SK-N-SH (cell line): ENCODE results near the gene ASTN2.

Source experiments
- CTCF ChIP-seq: fragments of 200-600 bp; sonication (generic); IDR thresholded peaks from 2 replicates; pipeline ENCODE4 v1.6.1; 2017; ENCODE audit warnings: antibody characterized with exemption, mild to moderate bottlenecking, moderate library complexity
- EP300 ChIP-seq, 2 experiments: IDR thresholded peaks; 2 replicates each; pipeline versions ENCODE4 v1.4.0 to v1.6.1; 2012; ENCODE audit warnings: borderline replicate concordance in 1 of 2, low read depth in 1 of 2, low read length in 1 of 2
- EZH2phosphoT487 ChIP-seq: fragments of 200-600 bp; sonication (generic); IDR thresholded peaks from 2 replicates; pipeline ENCODE4 v1.6.1; 2017; ENCODE audit warnings: low read depth, mixed run types, mild to moderate bottlenecking, antibody characterized with exemption, moderate library complexity, borderline replicate concordance
- NFIC ChIP-seq: IDR thresholded peaks from 2 replicates; pipeline ENCODE4 v1.4.0; 2012; ENCODE audit warnings: borderline replicate concordance
- PBX3 ChIP-seq: IDR thresholded peaks from 2 replicates; pipeline ENCODE4; 2012
- POLR2AphosphoS5 ChIP-seq: IDR thresholded peaks from 2 replicates; pipeline ENCODE4 v1.6.1; 2012; ENCODE audit warnings: low read depth, low read length
- RAD21 ChIP-seq: IDR thresholded peaks from 2 replicates; pipeline ENCODE4 v1.6.1; 2012; ENCODE audit warnings: mild to moderate bottlenecking, low read length
- RCOR1 ChIP-seq: fragments of 150-350 bp; IDR thresholded peaks from 2 replicates; pipeline ENCODE4 v1.6.1; 2017; ENCODE audit warnings: antibody characterized with exemption, low read length
- RFX5 ChIP-seq: IDR thresholded peaks from 2 replicates; pipeline ENCODE4 v1.6.1; 2012; ENCODE audit warnings: mild to moderate bottlenecking, improper control_type of control experiment, low read length
- RXRA ChIP-seq: IDR thresholded peaks from 2 replicates; pipeline ENCODE4 v1.4.0; 2012; ENCODE audit warnings: low read depth, mild to moderate bottlenecking, borderline replicate concordance
- TAF1 ChIP-seq: IDR thresholded peaks from 2 replicates; pipeline ENCODE4 v1.6.1; 2012; ENCODE audit warnings: low read depth, mild to moderate bottlenecking, low read length, moderate library complexity, borderline replicate concordance
- TCF12 ChIP-seq: IDR thresholded peaks from 2 replicates; pipeline ENCODE4 v1.4.0; 2012
- YY1 ChIP-seq: IDR thresholded peaks from 2 replicates; pipeline ENCODE4 v1.4.0; 2012; ENCODE audit warnings: low read depth, mild to moderate bottlenecking
- TF ChIP-seq, protein P1 (sequence below): IDR thresholded peaks from 2 replicates; pipeline ENCODE4 v1.6.1; 2012; ENCODE audit warnings: mild to moderate bottlenecking, low read depth, low read length, moderate library complexity

DNA sequence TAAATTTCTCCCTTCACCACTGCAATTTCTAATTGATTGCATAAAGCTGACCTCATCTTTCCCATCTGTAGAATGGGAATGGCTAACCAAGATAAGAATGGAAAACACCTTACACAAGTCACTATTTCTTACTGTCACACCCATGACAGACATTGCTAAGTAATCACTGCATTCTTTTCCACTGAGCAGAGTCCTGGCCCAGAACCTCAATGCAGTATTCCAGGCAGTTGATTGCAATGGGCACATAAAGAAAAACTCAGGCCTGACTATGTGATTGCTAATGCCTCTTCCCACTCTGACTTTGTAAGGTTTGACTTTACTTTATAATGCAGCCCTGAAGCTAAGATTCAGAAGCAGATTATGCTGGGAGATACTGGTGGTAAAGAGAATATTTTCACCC, 698.4 kb downstream of the ASTN2 start:
- TF ChIP-seq CTCF (no peak), TAF1 (no peak), RXRA (no peak), YY1 (no peak), EZH2phosphoT487 (no peak), POLR2AphosphoS5 (no peak), EP300 (IDR thresholded peaks at IDR 0.05; ENCODE audit: borderline replicate concordance in 1 of 2, low read depth in 1 of 2, low read length in 1 of 2) (no peak), RCOR1 (no peak), RFX5 (no peak), TCF12 (no peak), NFIC (no peak), PBX3 (no peak), RAD21 (no peak)
- TF ChIP-seq, protein P1, sequence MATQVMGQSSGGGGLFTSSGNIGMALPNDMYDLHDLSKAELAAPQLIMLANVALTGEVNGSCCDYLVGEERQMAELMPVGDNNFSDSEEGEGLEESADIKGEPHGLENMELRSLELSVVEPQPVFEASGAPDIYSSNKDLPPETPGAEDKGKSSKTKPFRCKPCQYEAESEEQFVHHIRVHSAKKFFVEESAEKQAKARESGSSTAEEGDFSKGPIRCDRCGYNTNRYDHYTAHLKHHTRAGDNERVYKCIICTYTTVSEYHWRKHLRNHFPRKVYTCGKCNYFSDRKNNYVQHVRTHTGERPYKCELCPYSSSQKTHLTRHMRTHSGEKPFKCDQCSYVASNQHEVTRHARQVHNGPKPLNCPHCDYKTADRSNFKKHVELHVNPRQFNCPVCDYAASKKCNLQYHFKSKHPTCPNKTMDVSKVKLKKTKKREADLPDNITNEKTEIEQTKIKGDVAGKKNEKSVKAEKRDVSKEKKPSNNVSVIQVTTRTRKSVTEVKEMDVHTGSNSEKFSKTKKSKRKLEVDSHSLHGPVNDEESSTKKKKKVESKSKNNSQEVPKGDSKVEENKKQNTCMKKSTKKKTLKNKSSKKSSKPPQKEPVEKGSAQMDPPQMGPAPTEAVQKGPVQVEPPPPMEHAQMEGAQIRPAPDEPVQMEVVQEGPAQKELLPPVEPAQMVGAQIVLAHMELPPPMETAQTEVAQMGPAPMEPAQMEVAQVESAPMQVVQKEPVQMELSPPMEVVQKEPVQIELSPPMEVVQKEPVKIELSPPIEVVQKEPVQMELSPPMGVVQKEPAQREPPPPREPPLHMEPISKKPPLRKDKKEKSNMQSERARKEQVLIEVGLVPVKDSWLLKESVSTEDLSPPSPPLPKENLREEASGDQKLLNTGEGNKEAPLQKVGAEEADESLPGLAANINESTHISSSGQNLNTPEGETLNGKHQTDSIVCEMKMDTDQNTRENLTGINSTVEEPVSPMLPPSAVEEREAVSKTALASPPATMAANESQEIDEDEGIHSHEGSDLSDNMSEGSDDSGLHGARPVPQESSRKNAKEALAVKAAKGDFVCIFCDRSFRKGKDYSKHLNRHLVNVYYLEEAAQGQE, result no peak
